ENCODE data around the gene GRK1.

Gene GRK1

GRCh38 chr13:113729187-113730019 lies 62.4 kb downstream of the GRK1 start:
- no peak for DNase-seq

- DNase-seq = no peak
Observed at GRCh38 chr13:113730258-113730691, 63.3 kb downstream of the GRK1 start.

- no peak for DNase-seq
Observed at GRCh38 chr13:113730831-113731191, 63.8 kb downstream of the GRK1 start.

- DNase-seq = no peak
Observed at GRCh38 chr13:113731192-113732175, 64.5 kb downstream of the GRK1 start.

- no peak for DNase-seq
Observed at GRCh38 chr13:113732176-113732960, 65.3 kb downstream of the GRK1 start.

GRCh38 chr13:113732961-113733950 lies 66.2 kb downstream of the GRK1 start:
- DNase-seq = no peak

- no peak for DNase-seq
Observed at GRCh38 chr13:113734099-113734825, 67.2 kb downstream of the GRK1 start.

GRCh38 chr13:113734826-113735125 lies 67.8 kb downstream of the GRK1 start:
- DNase-seq = no peak

- DNase-seq = no peak
Observed at GRCh38 chr13:113735194-113735593, 68.2 kb downstream of the GRK1 start.

- no peak for DNase-seq
Observed at GRCh38 chr13:113735750-113736149, 68.7 kb downstream of the GRK1 start.

- DNase-seq = no peak
Observed at GRCh38 chr13:113736258-113736731, 69.3 kb downstream of the GRK1 start.

- DNase-seq = no peak
Observed at GRCh38 chr13:113737803-113738202, 70.8 kb downstream of the GRK1 start.

- no peak for DNase-seq
Observed at GRCh38 chr13:113739527-113740285, 72.7 kb downstream of the GRK1 start.

GRCh38 chr13:113740286-113740556 lies 73.2 kb downstream of the GRK1 start:
- DNase-seq = no peak

GRCh38 chr13:113740661-113741060 lies 73.6 kb downstream of the GRK1 start:
- no peak for DNase-seq

GRCh38 chr13:113741191-113741668 lies 74.2 kb downstream of the GRK1 start:
- no peak for DNase-seq

- DNase-seq = peak in 7 of 56 donors; percentile 14 to 42 (median 27)
Observed at GRCh38 chr13:113742000-113742441, 75.0 kb downstream of the GRK1 start.

GRCh38 chr13:113742445-113743120 lies 75.6 kb downstream of the GRK1 start:
- peak in 2 of 56 donors; percentile 13 to 17 for DNase-seq
